ENCODE measurements around the gene KCNQ1.

KCNQ1 gene

GRCh38 chr11:2665526-2666400 lies 221.0 kb downstream of the KCNQ1 start:
- ATAC-seq = no peak
- no peak for TF ChIP-seq ISL1 (CRISPR knock-in tag; IDR thresholded peaks at IDR 0.05)
- TF ChIP-seq ZNF8 (CRISPR knock-in tag; IDR thresholded peaks at IDR 0.05) = no peak
- TF ChIP-seq TOX (CRISPR knock-in tag; IDR thresholded peaks at IDR 0.05; ENCODE audit: borderline replicate concordance) = no peak
- no peak for TF ChIP-seq ZNF565 (CRISPR knock-in tag; conservative IDR thresholded peaks at IDR 0.05; ENCODE audit: low read depth)
- TF ChIP-seq PATZ1 (CRISPR knock-in tag; IDR thresholded peaks at IDR 0.05; ENCODE audit: borderline replicate concordance) = no peak
- no peak for TF ChIP-seq ZC3H10 (CRISPR knock-in tag; IDR thresholded peaks at IDR 0.05)
- TF ChIP-seq CSDC2 (CRISPR knock-in tag; IDR thresholded peaks at IDR 0.05) = no peak
- no peak for TF ChIP-seq PPARA (CRISPR knock-in tag; IDR thresholded peaks at IDR 0.05; ENCODE audit: borderline replicate concordance)
- no peak for TF ChIP-seq RARB (CRISPR knock-in tag; IDR thresholded peaks at IDR 0.05)
- TF ChIP-seq OSR1 (CRISPR knock-in tag; IDR thresholded peaks at IDR 0.05) = no peak
- TF ChIP-seq TCF4 (CRISPR knock-in tag; IDR thresholded peaks at IDR 0.05; ENCODE audit: borderline replicate concordance) = no peak

GRCh38 chr11:2666401-2666741 lies 221.6 kb downstream of the KCNQ1 start:
- ATAC-seq = no peak
- TF ChIP-seq SNAI2 (CRISPR knock-in tag; IDR thresholded peaks at IDR 0.05) (no peak), RARB (CRISPR knock-in tag; IDR thresholded peaks at IDR 0.05) (no peak), PATZ1 (CRISPR knock-in tag; IDR thresholded peaks at IDR 0.05; ENCODE audit: borderline replicate concordance) (no peak), ZFP30 (CRISPR knock-in tag; IDR thresholded peaks at IDR 0.05) (no peak), TSHZ2 (CRISPR knock-in tag; IDR thresholded peaks at IDR 0.05) (no peak), GLIS3 (CRISPR knock-in tag; IDR thresholded peaks at IDR 0.05) (no peak), ZNF565 (CRISPR knock-in tag; conservative IDR thresholded peaks at IDR 0.05; ENCODE audit: low read depth) (no peak), TCF4 (CRISPR knock-in tag; IDR thresholded peaks at IDR 0.05; ENCODE audit: borderline replicate concordance) (no peak), ZC3H10 (CRISPR knock-in tag; IDR thresholded peaks at IDR 0.05) (no peak), ZNF70 (CRISPR knock-in tag; IDR thresholded peaks at IDR 0.05) (no peak), ZFP3 (CRISPR knock-in tag; IDR thresholded peaks at IDR 0.05) (no peak)

GRCh38 chr11:2666828-2667570 lies 222.2 kb downstream of the KCNQ1 start:
- ATAC-seq = no peak
- no peak for TF ChIP-seq OSR1 (CRISPR knock-in tag; IDR thresholded peaks at IDR 0.05)
- no peak for TF ChIP-seq ARNTL (CRISPR knock-in tag; IDR thresholded peaks at IDR 0.05; ENCODE audit: borderline replicate concordance, low read depth)
- no peak for TF ChIP-seq CREB5 (CRISPR knock-in tag; IDR thresholded peaks at IDR 0.05; ENCODE audit: low read depth)
- TF ChIP-seq BACH2 (CRISPR knock-in tag; IDR thresholded peaks at IDR 0.05; ENCODE audit: borderline replicate concordance) = no peak
- no peak for TF ChIP-seq ISL1 (CRISPR knock-in tag; IDR thresholded peaks at IDR 0.05)
- TF ChIP-seq ZFP30 (CRISPR knock-in tag; IDR thresholded peaks at IDR 0.05) = no peak
- no peak for TF ChIP-seq CSDC2 (CRISPR knock-in tag; IDR thresholded peaks at IDR 0.05)
- no peak for TF ChIP-seq TOX (CRISPR knock-in tag; IDR thresholded peaks at IDR 0.05; ENCODE audit: borderline replicate concordance)
- no peak for TF ChIP-seq ZNF70 (CRISPR knock-in tag; IDR thresholded peaks at IDR 0.05)
- TF ChIP-seq TSHZ2 (CRISPR knock-in tag; IDR thresholded peaks at IDR 0.05) = no peak
- TF ChIP-seq CSRNP3 (CRISPR knock-in tag; IDR thresholded peaks at IDR 0.05) = no peak
- TF ChIP-seq TCF4 (CRISPR knock-in tag; IDR thresholded peaks at IDR 0.05; ENCODE audit: borderline replicate concordance) = no peak
- no peak for TF ChIP-seq GLIS3 (CRISPR knock-in tag; IDR thresholded peaks at IDR 0.05)
- TF ChIP-seq ZNF8 (CRISPR knock-in tag; IDR thresholded peaks at IDR 0.05) = no peak

Data from SK-N-SH treated with all-trans-retinoic acid at 6 μM for 48 hours (cell line).